NCI-H226 (cell line): Measurements from ENCODE around the gene PCSK6.
"Not testable (repeated sequence)": the region's sequence is repeated elsewhere in the genome, so short reads cannot be mapped to it uniquely, and the experiment has no call there.

Experiments used
- DNase-seq: peaks from one replicate; pipeline ENCODE4 v3.0.0-alpha.2; 2015

The PCSK6 gene

DNA sequence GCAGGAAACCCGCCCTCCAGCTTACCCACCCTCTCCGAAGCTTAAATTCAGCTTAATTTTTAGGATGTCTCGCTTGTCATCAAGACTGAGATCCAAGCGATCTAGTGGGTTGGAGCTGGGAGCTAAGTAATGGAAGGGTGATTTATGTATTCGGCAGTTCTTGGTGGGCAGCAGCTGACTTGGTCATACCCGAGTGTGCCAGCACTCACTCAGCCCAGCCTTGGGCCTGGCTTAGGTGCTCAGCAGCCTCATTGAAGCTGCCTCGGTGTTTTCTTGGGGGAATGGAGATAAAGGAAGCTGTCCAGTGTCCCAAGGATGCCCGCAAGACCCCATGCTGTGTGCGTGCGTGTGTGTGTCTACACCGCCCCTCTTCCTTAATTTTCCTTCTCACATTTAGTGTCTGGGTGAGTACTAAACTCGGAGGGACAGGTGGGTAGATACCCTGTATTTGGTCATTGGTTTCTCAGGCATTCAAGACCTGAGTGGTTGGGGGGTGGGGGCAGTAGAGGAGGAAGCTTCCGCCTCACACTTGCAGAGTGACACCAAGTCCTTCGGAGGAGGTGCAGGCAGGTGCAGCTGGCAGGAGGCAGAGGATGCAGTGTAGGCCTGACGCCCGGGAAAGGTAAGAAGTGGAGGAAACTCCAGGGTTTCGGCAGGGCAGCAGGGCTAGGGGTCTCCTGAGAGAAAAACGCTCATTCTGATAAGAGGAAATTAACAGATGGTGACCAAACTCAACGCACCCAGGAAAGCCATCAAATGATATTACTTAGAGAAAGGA, 92.8 kb downstream of the PCSK6 start:
- DNase-seq, result no peak

DNA sequence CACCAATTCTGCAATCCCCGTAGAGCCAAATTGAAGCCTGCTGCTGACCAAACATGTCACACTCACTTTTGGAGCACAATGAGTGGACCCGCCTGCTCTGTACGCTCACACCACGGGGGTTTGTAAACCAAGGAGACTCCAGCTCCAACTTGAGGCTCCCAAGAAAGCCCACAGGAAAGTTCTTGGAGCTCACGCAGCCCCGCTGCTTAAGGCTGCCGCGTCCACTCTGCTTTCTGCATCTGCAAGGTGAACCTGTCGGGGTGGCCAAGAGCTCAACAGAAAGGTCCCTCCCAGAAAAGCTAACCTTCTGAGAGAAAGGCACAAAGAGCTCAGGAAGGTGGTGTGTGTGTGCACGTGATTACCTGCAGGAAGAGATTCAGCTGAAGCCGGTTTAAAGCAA, 94.9 kb downstream of the PCSK6 start:
- DNase-seq, result no peak

DNA sequence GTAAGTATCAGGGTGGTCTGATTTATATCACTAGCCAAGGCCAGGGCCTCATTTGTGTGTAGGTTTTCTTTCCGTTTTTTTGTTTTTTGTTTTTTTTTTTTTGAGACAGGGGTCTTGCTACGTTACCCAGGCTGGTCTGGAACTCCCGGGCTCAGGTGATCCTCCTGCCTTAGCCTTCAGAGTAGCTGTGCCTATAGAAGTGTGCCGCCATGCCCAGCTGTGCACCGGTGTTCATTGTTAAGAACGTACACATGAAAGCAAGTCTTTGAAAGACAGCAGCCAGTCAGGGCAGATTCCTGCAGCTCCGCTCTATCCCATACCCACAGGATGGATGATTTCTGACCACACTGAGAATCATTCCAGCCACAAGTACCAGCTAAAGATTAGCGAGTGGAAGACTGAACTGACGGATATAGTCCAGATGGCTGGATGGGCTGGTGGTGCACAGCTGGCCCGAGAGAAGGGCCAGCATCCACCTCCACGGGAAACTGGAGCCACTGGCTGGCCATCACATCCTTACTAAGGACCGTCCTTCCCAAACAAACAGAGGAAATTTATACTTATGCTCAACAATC, 95.4 kb downstream of the PCSK6 start:
- no peak for DNase-seq

DNA sequence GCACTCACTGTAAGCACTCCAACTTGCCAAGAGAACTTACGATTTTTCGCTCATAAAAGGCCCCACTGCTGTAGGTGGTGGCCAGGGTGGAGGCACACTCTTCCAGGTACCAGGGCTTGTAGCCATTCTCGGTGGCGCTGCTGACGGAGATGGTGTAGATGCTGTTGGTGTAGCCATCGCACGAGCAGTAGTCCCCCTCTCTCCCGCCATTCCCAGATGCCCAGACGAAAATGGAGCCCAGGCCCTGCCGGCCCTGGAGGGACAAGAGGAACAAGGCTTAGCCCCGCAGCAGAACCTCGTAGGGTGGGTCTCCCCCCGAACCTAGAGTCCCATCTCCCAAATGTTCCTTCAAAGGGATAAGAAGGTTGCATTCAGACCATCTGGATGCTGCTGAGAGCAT, 96.3 kb downstream of the PCSK6 start:
- no peak for DNase-seq

DNA sequence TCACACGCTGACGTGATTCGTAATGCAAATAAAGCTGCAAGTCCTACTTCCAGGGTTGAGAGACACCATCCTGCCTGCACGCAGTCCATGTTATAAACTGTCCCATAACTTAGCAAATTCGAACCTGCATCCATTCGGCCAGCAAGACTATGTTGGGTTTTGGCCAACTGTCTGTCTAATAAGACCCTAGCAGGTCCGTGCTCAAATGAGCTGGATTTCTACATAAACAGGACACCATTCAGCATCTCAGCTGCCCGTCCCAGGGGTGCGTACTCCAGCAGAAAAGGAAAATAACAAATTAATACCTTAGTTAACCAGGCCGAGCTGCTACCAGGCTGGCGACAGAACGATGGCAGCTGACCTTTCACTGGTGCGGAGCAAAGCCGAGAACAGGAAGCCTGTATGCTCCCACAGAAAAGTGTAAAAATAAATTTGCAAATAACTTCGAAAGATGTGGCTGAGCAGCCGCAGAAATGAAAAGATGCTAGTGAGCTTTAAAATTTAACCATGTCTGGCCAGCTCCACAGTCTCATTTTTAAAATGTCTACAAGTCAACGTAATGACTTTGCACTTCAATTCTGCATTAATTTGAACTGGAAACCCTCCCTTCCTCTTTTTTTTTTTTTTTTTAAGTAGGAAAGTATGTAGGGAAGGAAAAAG, 97.4 kb downstream of the PCSK6 start:
- no peak for DNase-seq

DNA sequence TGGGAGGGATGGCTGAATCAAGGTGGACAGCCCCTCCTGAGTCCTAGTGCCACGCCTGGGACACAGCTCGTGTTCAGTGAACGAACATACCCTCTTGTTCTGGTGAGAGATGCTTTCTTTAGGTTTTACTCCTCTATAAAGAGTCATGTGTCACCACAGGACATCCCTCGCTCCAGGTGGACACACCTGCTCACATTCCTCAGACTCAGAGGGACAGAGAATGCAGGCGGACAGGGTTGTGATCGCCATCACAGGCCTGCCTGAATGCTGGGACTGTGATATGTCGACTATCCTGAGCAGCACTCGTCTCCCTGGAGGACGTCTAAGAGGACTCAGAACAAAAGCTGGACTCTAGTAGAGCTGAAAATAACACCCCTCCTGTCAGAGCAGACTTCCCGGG, 98.1 kb downstream of the PCSK6 start:
- no peak for DNase-seq

DNA sequence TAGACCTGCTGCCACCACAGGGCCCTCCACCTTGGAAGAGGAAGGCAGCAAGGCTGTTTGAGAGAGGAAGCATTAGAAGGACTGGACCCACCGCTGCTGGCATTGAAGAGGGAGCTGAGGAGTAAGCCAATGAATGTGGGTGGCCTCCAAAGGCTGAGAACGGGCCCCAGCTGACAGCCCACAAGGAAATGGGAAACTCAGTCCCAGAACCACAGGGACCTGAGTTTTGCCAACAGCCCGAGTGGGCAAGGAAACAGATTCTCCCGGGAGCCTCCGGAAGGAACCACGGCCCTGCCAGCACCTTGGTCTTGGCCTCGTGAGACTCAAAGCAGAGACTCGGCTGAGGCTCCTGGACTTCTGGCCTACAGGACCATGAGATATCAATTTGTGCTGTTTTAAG, 99.0 kb downstream of the PCSK6 start:
- DNase-seq, result no peak

DNA sequence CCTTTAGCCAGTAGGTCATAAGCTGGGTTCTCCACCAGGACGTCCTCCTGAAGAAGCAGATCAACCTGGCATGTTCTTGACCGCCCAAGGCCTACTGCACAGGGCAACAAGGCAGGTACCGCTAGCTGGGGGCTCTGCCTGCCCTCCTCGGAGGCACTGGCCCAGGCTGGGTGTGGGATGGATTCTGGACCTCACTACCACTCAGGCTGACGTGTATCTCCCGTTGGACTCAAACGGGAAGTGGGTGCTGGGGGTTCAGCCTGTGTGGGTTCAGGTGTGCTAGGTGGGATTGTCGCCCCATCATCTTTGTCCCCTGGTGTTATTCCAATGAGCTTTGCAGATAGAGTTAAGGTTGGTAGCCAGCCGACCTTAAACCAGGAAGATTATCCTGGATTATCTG, 99.4 kb downstream of the PCSK6 start:
- no peak for DNase-seq

DNA sequence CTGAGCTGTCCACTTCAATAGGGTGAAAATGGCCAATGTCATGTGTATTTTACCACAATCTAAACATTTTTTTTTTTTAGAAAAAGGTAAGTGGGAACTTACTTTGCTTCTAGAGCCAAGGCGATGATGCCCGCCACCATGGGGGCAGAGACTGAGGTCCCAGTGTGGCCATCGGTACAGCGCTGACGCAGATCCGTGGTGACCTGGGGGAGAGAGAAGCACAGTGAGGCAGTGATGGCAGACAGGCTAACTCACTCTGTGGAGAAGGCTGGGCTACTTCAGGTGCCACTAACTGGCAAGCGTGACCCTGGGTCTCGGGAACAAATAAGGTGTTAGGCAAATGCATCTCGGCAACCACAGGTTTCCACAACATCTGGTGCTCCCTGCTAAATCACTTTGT, 100.1 kb downstream of the PCSK6 start:
- DNase-seq, result no peak

DNA sequence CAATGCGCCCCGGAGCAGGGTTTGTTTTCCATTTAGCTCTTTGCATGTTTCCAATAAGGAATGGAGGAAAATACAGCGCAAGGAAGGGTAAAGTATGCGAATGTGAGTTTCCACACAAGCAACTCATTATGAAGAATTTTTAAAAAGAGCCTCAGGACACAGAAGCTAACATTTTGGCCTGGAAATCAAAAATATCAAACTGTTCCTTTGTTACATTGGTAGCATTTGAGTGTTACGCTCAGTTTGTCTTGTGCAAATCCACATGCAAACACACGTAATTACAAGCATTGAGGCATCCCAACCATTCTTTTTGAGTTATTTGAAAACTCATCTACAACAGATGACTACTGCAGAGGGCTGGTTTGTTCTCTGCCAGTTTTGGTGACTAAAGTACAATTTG, 101.5 kb downstream of the PCSK6 start:
- no peak for DNase-seq

DNA sequence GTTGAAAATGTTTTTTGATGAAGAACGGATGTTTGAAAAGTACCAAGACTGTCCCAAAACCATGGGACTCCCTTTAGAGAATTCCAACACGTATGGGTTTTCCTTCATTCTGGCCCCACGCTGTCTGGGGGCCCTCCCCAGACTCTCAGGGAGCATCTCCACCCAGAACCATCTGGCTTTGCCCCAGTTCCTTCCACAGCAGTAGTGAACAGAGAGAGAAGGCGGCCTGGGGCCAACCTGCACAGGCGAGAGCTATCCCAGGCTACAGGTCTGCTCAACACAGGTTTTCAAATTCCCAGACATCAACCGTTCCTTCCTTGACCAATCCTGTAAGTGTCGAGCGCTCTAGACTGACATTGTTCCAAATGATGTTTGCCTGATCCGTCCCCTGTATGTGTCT, 101.9 kb downstream of the PCSK6 start:
- no peak for DNase-seq

DNA sequence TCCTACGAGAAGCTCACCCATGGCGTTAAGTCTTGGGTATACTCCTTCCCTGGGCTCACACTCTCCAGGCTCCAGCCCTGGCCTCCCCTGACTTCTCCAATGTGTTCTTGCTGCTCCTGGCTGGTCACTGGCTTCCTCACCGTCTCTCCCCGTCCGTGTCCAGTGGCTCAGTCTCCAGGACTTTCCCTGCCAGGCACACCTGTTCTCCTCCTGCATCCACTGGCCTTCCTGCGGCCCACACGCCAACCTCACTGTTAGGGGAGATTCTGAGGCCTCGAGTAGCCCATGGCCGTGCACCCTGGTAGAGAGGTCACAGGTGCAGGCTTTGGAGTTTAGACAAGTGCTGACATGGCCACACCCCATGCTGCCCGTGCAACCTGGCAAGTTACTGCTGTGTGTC, 102.5 kb downstream of the PCSK6 start:
- no peak for DNase-seq

DNA sequence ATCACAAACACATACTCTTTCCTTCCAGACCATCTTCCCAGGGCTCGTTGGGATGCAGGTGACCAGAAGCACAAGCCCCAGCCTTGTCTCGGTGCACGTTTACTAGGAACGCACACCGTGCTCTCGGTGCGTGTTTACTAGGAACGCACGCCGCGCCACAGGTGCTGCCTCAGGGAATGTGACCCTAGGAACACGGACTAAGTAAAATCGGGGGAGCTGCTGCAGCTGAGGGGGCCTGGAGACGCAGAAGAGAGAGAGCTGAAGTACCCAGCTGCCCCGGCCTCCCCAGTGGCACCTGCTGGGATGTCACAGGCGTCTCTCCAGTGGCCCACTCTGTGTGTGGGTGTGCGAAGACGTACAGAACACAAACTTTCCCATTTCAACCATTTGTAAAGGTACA, 103.5 kb downstream of the PCSK6 start:
- no peak for DNase-seq

DNA sequence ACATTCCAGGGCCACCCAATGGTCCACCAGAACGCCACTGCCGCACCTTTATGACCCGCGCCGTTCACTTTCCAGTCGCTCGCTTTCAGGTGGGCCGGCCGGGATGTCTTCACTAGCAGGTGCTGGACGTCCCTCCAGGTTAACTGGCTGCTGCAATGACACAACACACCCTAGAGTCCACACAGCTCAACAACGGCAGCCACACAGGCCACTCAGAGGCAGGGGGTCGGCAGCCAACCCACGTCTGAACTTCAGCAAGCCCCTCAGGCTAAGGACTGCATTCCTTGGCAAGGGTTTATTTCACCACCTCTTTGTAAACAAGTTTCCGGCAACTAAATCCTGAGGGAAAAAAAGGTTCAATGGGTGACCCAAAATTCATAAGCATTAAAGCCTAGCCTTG, 105.2 kb downstream of the PCSK6 start:
- DNase-seq, result no peak

DNA sequence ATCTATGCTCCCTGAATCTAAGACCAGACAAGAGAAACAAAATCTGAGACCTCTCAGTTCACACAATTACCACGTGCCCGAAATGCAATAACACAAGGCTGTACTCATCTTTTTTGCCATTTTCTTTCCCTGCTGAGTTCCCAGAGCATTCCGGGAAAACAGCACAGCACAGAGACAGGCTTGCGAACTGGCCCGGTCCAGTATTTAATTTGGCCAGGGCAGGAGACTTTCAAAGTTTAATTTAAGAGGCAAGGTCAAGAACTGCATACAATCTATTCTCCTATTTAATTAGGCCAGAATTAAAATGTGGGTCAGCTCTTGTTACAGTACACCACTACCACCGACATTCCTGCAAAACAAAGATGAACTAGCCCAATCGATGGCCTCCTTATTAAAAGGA, 107.0 kb downstream of the PCSK6 start:
- no peak for DNase-seq

DNA sequence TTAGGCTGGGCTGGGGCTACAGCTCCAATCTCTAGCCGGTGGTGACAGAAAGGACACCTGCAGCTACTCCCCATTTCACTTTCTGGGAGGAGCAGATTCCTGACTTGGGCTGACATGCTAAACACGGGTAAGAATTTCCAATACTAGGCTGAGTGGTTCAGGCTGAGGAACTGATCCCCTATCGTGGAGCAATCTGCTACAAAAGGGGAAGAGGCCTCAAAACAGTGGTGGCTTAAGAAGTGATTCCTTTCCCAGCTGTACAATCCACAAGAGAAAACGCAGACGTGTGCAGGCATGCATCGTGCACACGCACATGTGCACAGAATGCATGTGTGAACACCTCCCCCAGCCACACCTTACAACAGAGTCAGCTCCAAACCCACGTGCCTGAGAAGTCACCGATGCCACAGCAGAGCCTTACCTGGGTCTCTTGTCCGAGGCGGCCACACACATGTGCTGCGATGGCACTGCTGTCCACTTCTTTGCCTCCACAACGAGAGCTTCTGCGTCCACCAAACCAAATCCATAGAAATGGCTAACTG, 107.8 kb downstream of the PCSK6 start:
- no peak for DNase-seq

DNA sequence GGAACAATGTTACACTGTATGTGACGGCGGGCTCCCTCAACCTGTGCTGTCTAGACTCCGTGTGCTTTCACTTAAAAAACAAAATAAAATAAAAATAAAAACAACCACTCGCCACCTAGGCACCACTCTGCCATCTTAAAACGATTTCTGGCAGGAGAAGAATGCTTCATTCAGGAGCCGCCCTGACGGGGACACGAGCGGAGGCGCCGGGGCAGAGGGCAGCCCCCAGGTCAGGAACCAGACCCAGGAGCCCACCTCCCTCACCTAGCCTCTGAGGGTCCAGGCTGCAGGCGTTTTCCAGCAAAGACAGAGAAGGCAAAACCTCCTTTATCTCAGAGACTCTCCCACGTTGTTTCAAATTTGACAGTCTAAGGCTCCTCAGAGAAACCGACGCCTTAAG, 109.4 kb downstream of the PCSK6 start:
- no peak for DNase-seq

DNA sequence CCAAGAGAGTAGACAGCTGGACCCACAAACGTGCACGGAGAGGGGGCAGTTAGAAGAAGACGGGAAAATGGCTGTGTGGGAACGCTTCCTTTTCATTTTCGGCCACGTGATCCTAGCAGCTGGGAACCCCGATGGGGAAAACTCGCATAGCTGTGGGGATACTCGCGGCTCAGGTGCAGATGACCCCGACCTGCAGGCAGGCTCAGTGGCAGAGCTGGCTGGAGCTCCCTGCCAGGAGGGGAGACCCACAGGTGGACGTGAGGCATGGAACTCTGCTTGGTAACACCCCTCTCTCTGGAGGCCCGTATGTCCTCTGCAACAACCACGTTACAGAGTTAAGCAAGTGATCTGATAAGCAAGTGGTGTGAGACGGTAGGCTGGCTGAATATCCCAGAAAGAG, 109.9 kb downstream of the PCSK6 start:
- no peak for DNase-seq

DNA sequence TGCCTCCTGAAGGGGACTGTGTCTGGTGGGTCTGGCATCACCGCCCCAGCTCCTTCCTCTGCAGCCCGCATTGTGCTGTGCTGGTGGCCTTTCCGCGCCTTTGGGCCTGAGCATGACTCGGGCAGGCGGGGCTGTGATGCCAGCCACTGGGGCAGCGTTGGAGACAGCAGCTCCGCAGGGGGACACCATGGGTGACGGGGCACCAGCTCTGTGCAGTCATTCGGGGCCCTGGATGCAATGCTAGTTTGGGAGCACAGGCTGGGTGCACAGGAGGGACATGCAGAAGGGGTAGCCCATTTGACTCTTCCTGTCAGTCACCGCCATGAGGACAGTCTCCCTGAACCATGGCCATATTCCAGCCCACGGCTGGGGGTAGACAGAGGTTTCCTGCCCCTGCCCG, 110.6 kb downstream of the PCSK6 start:
- DNase-seq, result no peak

DNA sequence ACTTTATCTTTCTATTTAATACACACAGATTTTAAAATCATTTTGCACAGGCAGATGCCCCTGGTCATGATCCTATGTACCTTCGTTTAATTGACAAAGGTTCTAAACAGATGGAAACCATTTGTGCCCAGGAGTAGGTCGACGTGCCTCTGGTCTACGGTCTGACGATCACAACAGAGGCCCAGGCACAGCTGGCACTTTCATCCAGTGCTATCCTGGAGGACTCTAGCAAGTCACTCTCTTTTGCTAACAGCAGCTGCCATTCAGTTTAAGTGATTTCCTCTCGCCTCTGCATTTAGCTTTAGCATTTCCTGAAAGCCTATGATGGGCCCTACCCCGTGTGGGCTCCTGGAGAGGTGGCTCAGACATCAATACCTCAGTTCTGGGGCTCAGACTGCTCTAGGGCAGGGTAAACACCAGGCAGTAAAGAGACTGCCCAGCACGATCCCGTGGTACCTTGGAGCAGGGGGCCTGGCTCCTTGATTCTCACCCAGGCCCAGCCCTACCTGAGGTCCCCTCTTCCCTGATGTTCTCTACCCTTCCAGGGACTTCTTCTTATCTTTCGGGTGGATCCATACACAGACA, 111.2 kb downstream of the PCSK6 start:
- no peak for DNase-seq

DNA sequence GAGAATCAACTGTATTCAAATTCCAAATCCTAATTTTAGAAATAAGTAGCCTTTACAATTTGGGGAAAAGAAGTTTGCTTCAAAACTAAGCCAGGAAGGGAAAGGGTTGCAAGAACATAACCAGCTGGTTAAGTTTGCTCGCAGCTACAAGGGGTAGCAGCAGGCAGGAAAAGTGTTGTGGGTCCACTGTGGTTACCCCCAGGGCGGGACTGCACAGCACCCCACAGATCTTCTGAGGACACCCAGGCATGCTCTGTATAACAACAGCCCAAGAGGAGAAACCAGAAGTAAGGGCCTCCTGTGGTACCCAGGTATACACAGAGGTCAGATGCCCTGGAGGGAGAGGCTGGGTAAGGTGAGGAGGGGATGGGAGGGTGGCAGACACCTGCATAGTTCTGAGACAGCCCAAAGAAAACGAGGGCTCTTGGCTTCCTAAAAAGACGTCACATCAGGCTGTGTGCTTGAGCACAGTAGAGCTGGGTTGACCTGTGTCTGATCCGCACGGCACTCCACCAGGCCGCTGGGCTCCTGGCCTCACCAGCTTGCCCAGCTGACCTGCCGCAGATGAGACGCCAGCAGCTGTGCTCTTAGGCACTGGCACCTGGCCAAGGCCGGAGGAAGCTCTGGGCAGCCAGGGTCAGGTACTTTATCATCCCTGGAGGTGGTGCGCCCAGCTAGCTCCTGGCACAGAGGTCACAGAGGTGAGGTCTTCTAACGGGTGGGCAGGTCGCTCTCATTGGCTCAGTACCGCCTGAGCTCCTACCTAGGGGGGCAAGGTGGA, 112.7 kb downstream of the PCSK6 start:
- DNase-seq, result no peak

DNA sequence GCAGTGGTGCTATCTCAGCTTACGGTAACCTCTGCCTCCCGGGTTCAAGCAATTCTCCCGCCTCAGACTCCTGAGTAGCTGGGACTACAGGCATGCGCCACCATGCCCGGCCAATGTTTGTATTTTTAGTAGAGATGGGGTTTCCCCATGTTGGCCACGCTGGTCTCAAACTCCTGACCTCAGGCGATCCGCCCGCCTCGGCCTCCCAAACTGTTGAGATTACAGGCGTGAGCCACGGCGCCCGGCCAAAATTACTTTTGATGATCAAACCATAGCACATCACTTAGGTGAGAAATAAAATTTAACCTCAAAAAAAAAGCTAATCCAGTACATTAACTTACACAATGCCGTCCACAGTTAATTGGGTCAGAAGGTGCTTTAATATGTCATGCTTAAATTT, 114.5 kb downstream of the PCSK6 start:
- DNase-seq, result not testable (repeated sequence)

DNA sequence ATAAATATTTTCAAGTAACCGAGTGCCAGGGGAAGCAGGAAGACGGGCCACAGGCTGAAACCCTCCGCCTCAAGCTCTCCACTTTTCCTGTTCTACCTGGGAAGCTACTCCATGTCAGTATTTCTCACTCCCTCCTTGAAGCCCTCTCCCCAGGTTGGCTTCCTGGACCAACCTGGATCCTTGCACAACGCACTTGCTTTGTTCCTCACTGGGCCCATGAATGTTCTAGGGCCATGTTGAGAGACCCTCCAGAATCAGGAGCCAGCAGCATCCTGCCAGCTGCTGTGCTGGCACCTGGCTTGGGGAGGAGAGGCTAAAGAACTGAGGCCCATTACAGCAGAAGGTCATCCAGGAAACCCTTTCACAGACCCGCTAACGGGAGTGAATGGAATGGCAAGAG, 115.2 kb downstream of the PCSK6 start:
- DNase-seq, result no peak
